ENCODE results near the gene DOK1.

DOK1 gene

GRCh38 chr2:74525717-74526648 is 28.5 kb upstream of the DOK1 start, which contains the start of gene DQX1:
DQX1 (minus strand) TSS chr2:74526231; CDS start chr2:74525729, 502 bp downstream.
- peak; percentile 33 for DNase-seq (ENCODE audit: low read depth)

- no peak for DNase-seq (ENCODE audit: low read depth)
These were observed 27.8 kb upstream of the DOK1 start for GRCh38 chr2:74526649-74527230.

GRCh38 chr2:74527741-74528140 is 26.8 kb upstream of the DOK1 start:
- no peak for DNase-seq (ENCODE audit: low read depth)

- DNase-seq (ENCODE audit: low read depth) = no peak
These were observed 25.7 kb upstream of the DOK1 start for GRCh38 chr2:74528600-74529356.

GRCh38 chr2:74529357-74530238 is 24.9 kb upstream of the DOK1 start, which contains the start of the genes AUP1 and HTRA2:
AUP1 (minus strand) TSS chr2:74529706; CDS start chr2:74529629, 77 bp downstream.
HTRA2 (plus strand) TSS chr2:74529933; CDS start chr2:74530007, 74 bp downstream.
- DNase-seq (ENCODE audit: low read depth) = peak; percentile 100

- DNase-seq (ENCODE audit: low read depth) = peak; percentile 63
These were observed 24.0 kb upstream of the DOK1 start for GRCh38 chr2:74530239-74531187.

- DNase-seq (ENCODE audit: low read depth) = no peak
These were observed 22.9 kb upstream of the DOK1 start for GRCh38 chr2:74531666-74532065.

GRCh38 chr2:74532222-74532621 is 22.3 kb upstream of the DOK1 start:
- peak; percentile 42 for DNase-seq (ENCODE audit: low read depth)

GRCh38 chr2:74533464-74533863 is 21.1 kb upstream of the DOK1 start:
- no peak for DNase-seq (ENCODE audit: low read depth)

GRCh38 chr2:74534411-74534810 is 20.1 kb upstream of the DOK1 start:
- DNase-seq (ENCODE audit: low read depth) = no peak

GRCh38 chr2:74535440-74535965 is 19.0 kb upstream of the DOK1 start:
- DNase-seq (ENCODE audit: low read depth) = no peak

- DNase-seq (ENCODE audit: low read depth) = no peak
These were observed 18.2 kb upstream of the DOK1 start for GRCh38 chr2:74536166-74536950.

GRCh38 chr2:74537140-74537539 is 17.4 kb upstream of the DOK1 start:
- DNase-seq (ENCODE audit: low read depth) = no peak

GRCh38 chr2:74538881-74539339 is 15.6 kb upstream of the DOK1 start:
- no peak for DNase-seq (ENCODE audit: low read depth)

GRCh38 chr2:74540291-74540690 is 14.2 kb upstream of the DOK1 start:
- DNase-seq (ENCODE audit: low read depth) = no peak

- no peak for DNase-seq (ENCODE audit: low read depth)
These were observed 11.5 kb upstream of the DOK1 start for GRCh38 chr2:74542978-74543377.

GRCh38 chr2:74544634-74545033 is 9.9 kb upstream of the DOK1 start:
- no peak for DNase-seq (ENCODE audit: low read depth)

GRCh38 chr2:74546004-74546403 is 8.5 kb upstream of the DOK1 start:
- DNase-seq (ENCODE audit: low read depth) = no peak

GRCh38 chr2:74548285-74548899 is 6.1 kb upstream of the DOK1 start:
- no peak for DNase-seq (ENCODE audit: low read depth)

Data from iris pigment epithelial cell (primary cell).